Measurements from ENCODE around the gene NKIRAS2.

NKIRAS2 gene

GRCh38 chr17:42019509-42020404 lies at the start of gene NKIRAS2:
Gene NKIRAS2, plus strand, starts transcription at chr17:42020090. Its CDS starts 1,488 bp downstream, at chr17:42021578.
- Histone ChIP-seq H3K9me2 (replicated peaks; ENCODE audit: control insufficient read depth, low read length) (no peaks in the 10 kb centered on the region), H3K27ac (ENCODE audit: low read depth, low read length) (peak within 1 kb of the TSS; percentile 22; the same call in 1 of the 2 replicates), H3K79me2 (ENCODE audit: control insufficient read depth, low read length) (peaks cover 54% of the 10 kb centered on the region), H3K27me3 (ENCODE audit: control insufficient read depth, low read length) (no peaks in the 10 kb centered on the region), H3K4me3 (ENCODE audit: low read length) (peak within 1 kb of the TSS; percentile 91), H4K20me1 (ENCODE audit: control insufficient read depth, insufficient read depth, low read depth, low read length) (no peaks in the 10 kb centered on the region), H3K36me3 (ENCODE audit: control insufficient read depth, low read length) (peaks cover 51% of the 10 kb centered on the region), H3K9me3 (ENCODE audit: control insufficient read depth, insufficient read depth, low read length) (no peaks in the 10 kb centered on the region), H3F3A (ENCODE audit: control insufficient read depth, insufficient read depth) (0 out of 2 replicates have a peak, but pooled peaks cover 2% of the 10 kb centered on the region), H3K4me1 (ENCODE audit: control insufficient read depth, low read length) (peaks cover 41% of the 10 kb centered on the region), H3K4me2 (ENCODE audit: low read length) (peak within 1 kb of the TSS; percentile 84)
- no peak for TF ChIP-seq EZH2phosphoT487 (IDR thresholded peaks at IDR 0.05; ENCODE audit: borderline replicate concordance, low read length)
- TF ChIP-seq, protein P1, sequence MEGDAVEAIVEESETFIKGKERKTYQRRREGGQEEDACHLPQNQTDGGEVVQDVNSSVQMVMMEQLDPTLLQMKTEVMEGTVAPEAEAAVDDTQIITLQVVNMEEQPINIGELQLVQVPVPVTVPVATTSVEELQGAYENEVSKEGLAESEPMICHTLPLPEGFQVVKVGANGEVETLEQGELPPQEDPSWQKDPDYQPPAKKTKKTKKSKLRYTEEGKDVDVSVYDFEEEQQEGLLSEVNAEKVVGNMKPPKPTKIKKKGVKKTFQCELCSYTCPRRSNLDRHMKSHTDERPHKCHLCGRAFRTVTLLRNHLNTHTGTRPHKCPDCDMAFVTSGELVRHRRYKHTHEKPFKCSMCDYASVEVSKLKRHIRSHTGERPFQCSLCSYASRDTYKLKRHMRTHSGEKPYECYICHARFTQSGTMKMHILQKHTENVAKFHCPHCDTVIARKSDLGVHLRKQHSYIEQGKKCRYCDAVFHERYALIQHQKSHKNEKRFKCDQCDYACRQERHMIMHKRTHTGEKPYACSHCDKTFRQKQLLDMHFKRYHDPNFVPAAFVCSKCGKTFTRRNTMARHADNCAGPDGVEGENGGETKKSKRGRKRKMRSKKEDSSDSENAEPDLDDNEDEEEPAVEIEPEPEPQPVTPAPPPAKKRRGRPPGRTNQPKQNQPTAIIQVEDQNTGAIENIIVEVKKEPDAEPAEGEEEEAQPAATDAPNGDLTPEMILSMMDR (IDR thresholded peaks at IDR 0.05; ENCODE audit: low read depth, low read length, poor library complexity, severe bottlenecking): peak; percentile 88

DNA sequence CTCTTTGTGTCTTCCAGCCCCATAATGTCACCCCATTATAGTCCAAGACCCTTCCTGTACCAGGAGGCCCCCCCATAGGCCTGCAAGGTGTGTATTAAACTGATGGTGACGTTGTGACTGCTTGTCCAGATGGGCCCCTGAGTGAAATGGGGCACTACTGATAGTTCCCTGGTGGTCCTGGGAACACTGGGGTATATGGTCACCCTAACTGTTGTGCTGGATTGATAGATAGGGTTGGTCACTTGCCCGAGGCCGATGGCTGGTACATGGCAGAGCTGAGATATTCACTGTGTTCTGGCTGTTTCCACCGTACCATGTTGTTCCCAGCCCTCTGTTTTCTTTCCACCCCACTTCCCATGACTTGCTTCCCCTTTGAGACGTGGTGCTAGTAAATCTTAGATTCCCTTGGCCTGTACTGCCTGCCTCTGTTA lies 49.0 kb upstream of the NKIRAS2 start:
- peaks cover 60% of the 10 kb centered on the region for H3K79me2 ChIP-seq (ENCODE audit: control insufficient read depth, low read length)
- H3K36me3 ChIP-seq (ENCODE audit: control insufficient read depth, low read length): peaks cover 75% of the 10 kb centered on the region
- H3K9me2 ChIP-seq (replicated peaks; ENCODE audit: control insufficient read depth, low read length): no peaks in the 10 kb centered on the region
- no peaks in the 10 kb centered on the region for H3K9me3 ChIP-seq (ENCODE audit: control insufficient read depth, insufficient read depth, low read length)
- H3K4me2 ChIP-seq (ENCODE audit: low read length): peak overlapping the region; percentile 29
- H3K27me3 ChIP-seq (ENCODE audit: control insufficient read depth, low read length): no peaks in the 10 kb centered on the region
- H3F3A ChIP-seq (ENCODE audit: control insufficient read depth, insufficient read depth): peaks cover 5% of the 10 kb centered on the region; the same call in 1 of the 2 replicates
- TF ChIP-seq, protein P1 (IDR thresholded peaks at IDR 0.05; ENCODE audit: low read depth, low read length, poor library complexity, severe bottlenecking): no peak
- no peak for TF ChIP-seq EZH2phosphoT487 (IDR thresholded peaks at IDR 0.05; ENCODE audit: borderline replicate concordance, low read length)
- no peak overlapping the region for H3K27ac ChIP-seq (ENCODE audit: low read depth, low read length)
- peaks cover 28% of the 10 kb centered on the region for H3K4me1 ChIP-seq (ENCODE audit: control insufficient read depth, low read length)
- H4K20me1 ChIP-seq (ENCODE audit: control insufficient read depth, insufficient read depth, low read depth, low read length): 0 out of 2 replicates have a peak, but pooled peaks cover 8% of the 10 kb centered on the region
- no peak overlapping the region; the same call in 1 of the 2 replicates for H3K4me3 ChIP-seq (ENCODE audit: low read length)

DNA sequence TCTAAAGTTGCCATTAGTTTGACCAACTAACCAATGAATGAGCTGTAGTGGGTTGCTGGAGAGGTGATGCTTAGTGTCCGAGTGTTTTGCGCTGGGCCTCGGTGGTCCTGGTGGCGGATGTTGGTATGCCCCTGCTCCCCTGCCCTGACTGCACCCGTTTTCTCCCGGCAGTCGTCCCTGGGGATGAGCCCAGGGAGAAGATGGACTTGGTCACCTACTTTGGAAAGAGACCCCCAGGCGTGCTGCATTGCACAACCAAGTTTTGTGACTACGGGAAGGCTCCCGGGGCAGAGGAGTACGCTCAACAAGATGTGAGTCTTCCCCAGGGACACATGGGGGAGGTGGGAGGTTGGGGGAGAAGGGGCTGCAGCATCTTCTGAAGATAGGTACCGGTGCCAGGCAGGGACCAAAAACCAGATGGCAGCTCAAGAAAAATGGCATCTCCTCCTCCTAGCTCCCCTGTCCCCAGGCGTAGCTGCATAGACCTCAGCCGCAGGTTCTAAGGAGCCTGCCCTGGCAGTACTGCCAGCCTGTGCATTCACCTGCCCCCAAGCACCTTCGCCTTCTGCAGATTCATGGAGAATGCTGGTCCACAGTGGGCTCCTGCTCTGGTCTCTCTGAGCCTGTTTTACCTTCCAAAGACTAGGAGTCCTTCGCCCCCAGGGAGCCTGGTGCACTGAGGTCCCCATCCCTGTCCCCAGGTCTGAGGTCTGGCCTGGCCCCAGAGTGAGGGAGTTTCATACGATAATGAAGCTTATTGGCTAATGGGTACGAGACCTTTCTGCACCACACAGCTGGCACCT lies 48.0 kb upstream of the NKIRAS2 start:
- Histone ChIP-seq H3K9me2 (replicated peaks; ENCODE audit: control insufficient read depth, low read length) (no peaks in the 10 kb centered on the region), H3K4me3 (ENCODE audit: low read length) (no peak overlapping the region), H3F3A (ENCODE audit: control insufficient read depth, insufficient read depth) (peaks cover 10% of the 10 kb centered on the region; the same call in 1 of the 2 replicates), H3K27me3 (ENCODE audit: control insufficient read depth, low read length) (no peaks in the 10 kb centered on the region), H3K4me1 (ENCODE audit: control insufficient read depth, low read length) (peaks cover 30% of the 10 kb centered on the region), H3K9me3 (ENCODE audit: control insufficient read depth, insufficient read depth, low read length) (no peaks in the 10 kb centered on the region), H3K79me2 (ENCODE audit: control insufficient read depth, low read length) (peaks cover 57% of the 10 kb centered on the region), H3K27ac (ENCODE audit: low read depth, low read length) (no peak overlapping the region), H4K20me1 (ENCODE audit: control insufficient read depth, insufficient read depth, low read depth, low read length) (0 out of 2 replicates have a peak, but pooled peaks cover 8% of the 10 kb centered on the region), H3K4me2 (ENCODE audit: low read length) (no peak overlapping the region), H3K36me3 (ENCODE audit: control insufficient read depth, low read length) (peaks cover 84% of the 10 kb centered on the region)
- TF ChIP-seq, protein P1 (IDR thresholded peaks at IDR 0.05; ENCODE audit: low read depth, low read length, poor library complexity, severe bottlenecking): no peak
- TF ChIP-seq EZH2phosphoT487 (IDR thresholded peaks at IDR 0.05; ENCODE audit: borderline replicate concordance, low read length): no peak
